Hindlimb muscle (tissue), 1 donor: ENCODE results near the gene HNRNPM. TPM values are rescaled to one million over a fixed set of nuclear protein-coding genes. Genes with fewer than 3 reads are reported as not detected.
"Not testable (repeated sequence)": the region's sequence is repeated elsewhere in the genome, so short reads cannot be mapped to it uniquely, and the experiment has no call there.

Experiments
- DNase-seq: peaks from one replicate; pipeline ENCODE4 v3.0.0-alpha.2; 2013
- polyA plus RNA-seq: library from polyadenylated mRNA; unstranded; fragments of 120-200 nt; gene quantifications from one replicate; pipeline ENCODE4 v1.2.1, GENCODE V29; 2013; ENCODE audit not compliant: insufficient read length

HNRNPM gene, protein sequence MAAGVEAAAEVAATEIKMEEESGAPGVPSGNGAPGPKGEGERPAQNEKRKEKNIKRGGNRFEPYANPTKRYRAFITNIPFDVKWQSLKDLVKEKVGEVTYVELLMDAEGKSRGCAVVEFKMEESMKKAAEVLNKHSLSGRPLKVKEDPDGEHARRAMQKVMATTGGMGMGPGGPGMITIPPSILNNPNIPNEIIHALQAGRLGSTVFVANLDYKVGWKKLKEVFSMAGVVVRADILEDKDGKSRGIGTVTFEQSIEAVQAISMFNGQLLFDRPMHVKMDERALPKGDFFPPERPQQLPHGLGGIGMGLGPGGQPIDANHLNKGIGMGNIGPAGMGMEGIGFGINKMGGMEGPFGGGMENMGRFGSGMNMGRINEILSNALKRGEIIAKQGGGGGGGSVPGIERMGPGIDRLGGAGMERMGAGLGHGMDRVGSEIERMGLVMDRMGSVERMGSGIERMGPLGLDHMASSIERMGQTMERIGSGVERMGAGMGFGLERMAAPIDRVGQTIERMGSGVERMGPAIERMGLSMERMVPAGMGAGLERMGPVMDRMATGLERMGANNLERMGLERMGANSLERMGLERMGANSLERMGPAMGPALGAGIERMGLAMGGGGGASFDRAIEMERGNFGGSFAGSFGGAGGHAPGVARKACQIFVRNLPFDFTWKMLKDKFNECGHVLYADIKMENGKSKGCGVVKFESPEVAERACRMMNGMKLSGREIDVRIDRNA
- polyA plus RNA-seq, result 198 TPM

DNA sequence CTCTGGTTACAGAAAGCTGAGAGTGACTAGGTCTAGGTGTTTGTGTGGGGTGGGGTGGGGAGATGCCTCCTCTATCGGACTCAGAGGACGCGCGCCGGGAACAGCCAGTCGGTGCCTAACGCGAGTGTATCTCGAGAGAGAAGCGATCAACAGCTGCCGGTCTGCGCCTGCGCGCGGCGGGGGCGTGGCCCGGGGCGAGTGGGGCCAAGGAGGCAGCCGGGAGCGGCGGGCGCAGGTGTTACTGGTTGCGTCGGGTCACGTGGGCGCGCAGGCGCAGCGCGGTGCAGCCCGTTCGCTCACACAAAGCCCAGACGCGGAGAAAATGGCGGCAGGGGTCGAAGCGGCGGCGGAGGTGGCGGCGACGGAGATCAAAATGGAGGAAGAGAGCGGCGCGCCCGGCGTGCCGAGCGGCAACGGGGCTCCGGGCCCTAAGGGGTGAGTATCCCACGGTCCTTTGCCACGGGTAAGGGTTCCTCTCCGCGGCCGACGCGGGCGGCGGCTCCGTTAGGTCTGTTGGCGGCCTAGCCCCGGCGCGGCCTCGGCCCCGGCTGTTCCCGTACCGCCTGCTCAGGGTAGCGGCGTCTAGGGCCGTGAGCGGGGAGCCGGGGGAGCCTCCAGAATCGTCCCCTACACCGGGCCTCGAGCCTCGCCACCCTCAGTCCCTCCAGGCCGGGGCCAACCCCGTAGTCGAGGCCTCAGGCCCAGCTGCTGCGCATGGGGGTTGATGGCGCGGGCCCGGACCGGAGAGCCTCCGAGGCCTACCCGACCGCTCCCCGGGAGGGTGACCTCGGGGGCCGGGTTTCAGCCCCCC is at the start of gene HNRNPM:
Gene HNRNPM, plus strand, starts transcription at position 299 of the 811 bp plus-strand sequence. Its CDS starts 24 bp downstream, at position 323.
- peak; percentile 99 for DNase-seq

DNA sequence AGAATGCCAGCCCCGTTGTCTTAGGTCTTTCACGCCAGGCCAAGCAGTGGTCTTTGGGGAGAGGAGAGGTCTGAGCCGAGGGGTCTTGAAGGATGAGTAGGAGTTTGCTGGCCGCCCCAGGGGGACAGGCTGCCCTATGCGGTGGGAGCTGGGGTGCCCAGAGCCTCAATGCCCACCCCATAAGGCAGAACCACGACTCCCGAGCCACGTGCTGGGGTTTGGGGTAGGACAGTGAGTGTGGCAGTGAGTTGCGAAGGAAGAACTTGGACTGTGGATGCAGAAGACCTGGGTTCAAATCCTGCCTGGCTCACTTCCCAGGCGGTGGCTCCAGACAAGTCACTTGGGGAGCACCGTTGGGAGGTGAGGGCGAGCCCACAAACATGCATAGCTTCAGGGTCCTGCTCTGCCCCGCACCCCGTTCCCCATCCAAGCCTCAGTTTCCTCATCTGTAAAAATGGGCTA is 49.1 kb upstream of the HNRNPM start:
- no peak for DNase-seq

DNA sequence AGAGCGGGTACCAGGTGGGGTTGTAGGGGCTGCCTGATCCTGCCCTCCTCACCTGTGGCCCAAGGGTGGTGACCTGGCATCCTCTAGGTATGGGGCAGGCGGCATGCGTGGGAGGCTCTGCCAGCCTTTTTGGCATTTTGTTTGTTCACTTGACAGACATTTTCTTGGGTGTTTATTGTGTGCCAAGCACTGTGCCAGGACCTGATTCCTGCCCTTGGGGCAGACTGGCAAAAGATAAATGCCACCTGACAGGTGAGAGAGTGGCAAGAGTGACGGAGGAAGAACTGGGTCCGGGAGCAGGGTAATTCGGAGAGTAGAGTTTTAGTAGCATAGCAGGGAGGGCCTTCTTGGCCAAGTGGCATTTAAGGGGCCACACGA is 48.6 kb upstream of the HNRNPM start:
- no peak for DNase-seq

DNA sequence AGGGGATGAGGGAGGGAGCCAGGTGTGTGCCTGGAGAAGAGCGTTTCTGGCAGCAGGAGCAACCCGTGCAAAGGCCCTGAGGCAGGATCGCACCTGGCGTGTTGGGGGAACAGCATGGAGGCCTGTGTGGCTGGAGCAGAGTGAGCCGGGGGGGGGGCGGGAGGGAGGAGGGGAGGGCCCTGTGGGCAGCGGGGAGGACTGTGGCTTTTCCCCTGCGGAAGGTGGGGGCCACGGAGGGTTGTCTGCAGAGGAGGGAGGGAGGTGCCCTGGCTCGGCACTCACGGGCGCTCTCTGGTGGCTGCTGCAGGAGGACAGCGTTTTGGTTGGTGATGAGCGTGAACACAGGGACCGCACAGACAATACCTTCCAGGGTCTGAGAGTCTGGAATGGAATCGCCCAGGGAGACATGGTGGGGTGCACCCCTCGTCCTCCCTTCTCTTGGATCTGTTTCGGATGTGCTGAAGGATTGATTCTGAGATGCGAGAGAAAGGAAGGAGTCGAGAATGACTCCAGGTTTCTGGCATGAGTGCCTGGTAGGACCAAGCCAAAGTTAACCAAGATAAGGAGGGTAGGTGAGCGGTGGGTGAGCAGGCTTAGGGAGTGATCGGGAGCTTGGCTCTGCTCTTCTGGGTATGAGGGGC is 48.1 kb upstream of the HNRNPM start:
- peak; percentile 41 for DNase-seq

DNA sequence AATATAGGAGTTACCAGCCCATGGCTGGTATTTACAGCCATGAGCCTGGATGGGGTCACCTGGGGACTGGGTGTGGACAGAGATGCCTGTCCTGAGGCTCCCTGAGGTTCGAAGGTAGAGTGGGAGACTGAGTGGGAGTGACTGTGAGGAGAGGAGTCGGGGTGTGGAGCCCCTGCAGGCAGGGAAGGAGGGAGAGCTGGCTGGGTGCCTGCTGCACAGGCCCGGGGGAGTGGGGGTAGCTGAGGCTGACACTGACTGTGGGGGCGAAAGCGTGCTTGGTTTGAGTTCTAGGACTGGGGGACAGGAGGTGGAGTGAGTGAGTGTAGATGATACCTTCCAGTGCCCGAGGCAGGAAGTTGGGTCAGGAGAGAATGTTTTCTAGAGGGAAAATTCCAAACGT is 47.5 kb upstream of the HNRNPM start:
- no peak for DNase-seq

DNA sequence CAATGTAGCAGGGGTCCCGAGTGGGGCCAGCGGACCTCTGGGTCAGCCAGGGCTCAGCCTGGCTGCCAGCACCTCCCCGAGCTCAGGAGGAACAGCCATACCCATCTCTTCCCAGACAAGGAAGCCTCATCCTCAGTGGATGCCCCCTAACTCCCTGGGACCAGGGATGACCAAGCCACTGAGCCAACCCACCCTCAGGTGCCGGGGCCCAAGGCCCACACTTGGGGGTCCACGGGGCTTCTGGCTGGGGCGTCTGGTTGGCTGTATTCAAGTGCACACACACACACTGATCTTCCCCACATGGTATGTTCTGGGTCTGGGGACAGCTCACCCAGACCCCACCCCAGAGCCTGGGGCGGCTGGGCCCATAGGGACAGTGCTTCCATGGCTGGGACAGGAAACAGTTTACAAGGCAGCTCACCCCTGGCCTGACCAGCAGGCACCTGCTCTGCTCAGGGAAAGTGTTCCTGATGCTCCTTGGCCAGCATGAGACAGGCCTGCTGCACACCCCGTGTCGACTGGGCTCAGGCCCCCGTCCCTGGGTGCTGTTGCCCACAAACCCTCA is 46.9 kb upstream of the HNRNPM start:
- DNase-seq, result no peak

DNA sequence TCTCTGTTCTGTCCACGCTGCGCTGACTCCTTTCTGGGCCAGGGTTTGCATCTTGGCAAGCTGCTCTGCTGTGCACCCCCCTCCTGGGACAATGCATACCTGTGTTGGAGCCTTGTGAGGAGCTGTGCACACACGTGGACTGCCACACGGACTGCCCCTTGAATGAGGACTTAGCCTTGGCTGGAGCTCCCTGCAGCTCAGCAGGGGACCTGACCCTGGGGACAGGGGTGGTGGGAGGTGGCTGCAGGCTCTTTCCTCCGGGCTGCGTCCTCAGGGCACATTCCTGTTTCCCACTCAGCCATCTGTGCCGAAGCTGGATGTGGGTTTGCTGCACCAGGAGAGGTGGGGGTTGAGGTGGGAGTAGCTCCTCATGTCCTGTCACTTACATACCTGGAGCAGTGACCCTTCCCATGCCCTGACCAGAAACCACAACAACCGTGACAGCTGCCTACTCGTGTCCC is 46.4 kb upstream of the HNRNPM start:
- no peak for DNase-seq

DNA sequence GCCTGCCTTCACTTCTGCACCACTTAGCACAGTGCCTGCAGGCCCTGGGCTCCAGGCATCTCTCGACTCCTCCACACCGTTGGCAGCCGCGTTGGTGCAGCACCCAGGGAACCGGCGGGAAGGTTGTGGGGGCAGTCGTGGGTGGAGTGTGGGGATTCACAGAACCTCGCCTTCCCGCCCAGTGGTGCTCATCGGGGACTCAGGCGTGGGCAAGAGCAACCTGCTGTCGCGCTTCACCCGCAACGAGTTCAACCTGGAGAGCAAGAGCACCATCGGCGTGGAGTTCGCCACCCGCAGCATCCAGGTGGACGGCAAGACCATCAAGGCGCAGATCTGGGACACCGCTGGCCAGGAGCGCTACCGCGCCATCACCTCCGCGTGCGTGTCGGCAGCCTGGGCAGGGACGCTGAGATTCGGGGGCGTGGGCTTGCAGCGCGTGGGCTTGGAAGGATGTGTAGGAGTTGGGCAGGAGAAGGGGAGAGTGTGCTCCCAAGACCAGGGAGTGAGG is 45.0 kb upstream of the HNRNPM start:
- DNase-seq, result no peak

DNA sequence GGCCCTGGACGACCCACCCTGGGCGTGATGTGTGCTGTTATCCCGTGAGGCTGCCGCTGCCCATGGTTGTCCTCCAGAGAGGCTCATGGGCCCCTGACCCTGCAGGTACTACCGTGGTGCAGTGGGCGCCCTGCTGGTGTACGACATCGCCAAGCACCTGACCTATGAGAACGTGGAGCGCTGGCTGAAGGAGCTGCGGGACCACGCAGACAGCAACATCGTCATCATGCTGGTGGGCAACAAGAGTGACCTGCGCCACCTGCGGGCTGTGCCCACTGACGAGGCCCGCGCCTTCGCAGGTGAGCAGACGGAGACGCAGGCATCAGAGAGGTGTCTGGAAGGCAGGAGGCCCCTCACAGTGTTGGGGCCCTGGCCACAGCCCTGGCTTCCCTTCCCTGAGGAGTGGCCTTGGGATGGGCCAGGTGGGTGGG is 42.8 kb upstream of the HNRNPM start:
- no peak for DNase-seq

DNA sequence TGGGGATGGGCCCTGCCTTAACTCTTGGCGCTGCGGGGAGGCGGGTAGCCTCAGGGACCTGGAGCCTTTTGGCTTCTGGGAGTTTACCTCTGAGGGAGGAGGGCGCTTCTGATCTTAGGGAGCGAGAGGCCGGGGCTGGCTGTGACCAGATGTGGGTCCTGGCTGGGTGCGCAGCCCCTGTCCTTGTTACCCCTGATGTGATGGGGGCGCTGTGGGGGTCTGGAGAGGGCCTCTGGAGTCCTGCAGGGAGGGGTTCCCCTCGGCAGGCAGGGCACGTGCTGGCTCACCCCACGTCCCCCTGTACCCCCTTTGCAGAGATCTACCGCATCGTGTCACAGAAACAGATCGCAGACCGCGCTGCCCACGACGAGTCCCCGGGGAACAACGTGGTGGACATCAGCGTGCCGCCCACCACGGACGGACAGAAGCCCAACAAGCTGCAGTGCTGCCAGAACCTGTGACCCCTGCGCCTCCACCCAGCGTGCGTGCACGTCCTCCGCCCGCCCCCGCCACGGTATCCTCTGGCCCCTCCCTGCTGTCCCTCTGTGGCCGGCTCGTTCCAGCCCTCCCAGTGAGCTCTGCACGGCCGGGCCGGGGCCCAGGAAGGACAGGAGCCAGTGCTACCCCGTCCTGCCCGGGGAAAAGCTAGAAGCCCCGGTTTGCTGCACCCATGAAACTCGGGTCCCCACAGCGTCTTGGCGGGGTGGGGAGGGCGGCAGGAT is 41.5 kb upstream of the HNRNPM start:
- no peak for DNase-seq

DNA sequence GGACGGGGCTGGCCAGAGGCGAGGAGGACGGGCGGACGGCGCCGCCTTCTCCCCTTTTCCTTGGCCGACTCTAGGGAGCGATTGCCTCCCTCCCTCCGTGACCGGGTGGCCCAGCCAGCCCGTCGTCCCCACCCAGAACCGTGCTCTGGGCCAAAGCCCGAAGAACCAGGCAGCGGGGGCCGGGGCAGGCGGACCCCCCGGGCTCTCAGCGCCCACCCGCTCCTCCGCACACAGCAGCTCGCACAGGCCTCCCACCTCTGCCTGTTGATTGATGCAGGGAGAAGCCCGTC is 41.0 kb upstream of the HNRNPM start:
- DNase-seq, result no peak

DNA sequence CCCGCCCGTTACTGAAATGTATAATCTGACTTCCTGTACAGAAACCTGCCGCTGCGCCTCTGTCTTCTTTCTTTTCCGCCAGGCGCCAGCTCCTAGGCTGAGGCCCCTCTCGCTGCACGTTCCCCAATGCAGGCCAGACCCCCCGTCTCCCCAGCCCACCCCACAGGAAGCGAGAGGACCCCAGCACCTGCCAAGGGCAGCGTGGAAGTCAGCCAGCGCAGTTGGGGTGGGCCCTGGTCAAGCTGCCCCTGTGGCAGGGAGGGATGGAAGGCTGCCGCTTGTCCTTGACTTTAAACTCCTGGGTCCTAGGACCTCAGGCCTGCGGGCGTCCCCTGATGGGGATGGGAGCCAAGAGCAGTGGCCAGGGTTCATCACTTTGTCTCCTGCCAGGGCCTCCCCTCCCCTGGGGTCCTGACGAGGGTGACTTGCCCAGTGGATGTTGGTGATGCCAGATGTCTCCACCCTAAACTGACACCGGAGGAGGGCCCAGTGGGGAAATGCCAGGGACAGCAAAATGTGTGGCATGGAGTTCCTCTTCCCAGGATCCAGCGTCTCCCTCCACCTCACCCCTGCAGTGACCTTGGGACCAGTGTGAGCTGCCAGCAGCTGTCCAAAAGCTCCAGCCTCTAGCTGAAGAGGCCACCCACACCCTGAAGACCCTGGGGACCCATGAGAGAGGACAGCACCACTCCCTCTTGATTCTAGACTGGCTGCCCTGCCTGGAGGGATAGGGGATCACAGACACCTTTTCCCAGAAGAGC is 40.2 kb upstream of the HNRNPM start:
- DNase-seq, result no peak

DNA sequence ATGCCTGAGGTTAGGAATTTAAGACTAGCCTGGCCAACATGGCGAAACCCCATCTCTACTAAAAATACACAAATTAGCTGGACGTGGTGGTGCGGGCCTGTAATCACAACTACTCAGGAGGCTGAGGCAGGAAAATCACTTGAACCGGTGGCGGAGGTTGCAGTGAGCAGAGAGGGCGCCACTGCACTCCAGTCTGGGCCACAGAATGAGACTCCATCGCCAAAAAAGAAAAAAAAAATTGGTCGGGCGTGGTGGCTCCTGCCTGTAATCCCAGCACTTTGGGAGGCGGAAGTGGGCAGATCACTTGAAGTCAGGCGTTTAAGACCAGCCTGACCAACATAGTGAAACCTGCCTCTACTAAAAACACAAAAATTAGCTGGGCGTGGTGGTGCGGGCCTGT is 34.1 kb upstream of the HNRNPM start:
- not testable (repeated sequence) for DNase-seq

DNA sequence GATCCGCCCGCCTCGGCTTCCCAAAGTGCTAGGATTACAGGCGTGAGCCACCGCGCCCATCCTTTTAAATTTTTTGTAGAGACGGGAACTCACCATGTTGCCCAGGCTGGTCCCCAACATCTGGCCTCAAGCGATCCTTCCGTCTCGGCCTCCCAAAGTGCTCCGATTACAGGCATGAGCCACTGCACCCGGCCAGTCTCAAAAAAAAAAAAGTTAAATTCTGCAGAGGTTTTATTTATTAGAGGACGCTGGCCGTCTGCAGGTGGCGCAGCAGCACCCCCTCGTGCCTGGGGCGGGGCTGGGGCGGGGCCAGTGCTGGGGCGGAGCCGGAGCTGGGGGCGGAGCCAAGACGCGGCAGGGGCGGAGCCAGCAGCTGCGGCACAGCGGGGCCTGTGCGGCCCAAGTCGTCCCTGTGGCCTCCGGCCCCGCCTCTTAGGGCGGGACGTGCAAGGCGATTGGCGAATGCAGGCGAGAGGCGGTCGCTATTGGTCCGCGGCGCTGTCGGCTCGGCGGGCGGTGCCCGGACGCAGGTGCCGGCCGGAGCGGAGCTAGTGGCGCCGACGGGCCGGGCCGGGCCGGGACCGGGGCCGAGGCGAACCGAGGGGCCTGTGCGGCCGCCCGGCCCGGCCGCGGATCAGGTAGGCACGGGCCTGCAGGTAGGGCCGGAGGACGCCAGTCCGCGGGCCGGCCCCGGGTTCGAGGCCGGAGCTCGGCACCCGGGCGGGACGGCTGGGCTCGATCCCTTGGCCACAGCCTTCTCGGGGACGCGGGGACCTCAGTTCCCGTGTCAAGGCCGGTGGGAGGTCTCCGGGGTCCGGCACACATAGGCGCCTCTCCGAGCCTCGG is 31.8 kb upstream of the HNRNPM start, which contains the start of gene MARCHF2:
Gene MARCHF2, plus strand, starts transcription at position 523 of the 846 bp plus-strand sequence. CDS start 8,536 bp downstream, outside the sequence.
- DNase-seq, result peak; percentile 97

DNA sequence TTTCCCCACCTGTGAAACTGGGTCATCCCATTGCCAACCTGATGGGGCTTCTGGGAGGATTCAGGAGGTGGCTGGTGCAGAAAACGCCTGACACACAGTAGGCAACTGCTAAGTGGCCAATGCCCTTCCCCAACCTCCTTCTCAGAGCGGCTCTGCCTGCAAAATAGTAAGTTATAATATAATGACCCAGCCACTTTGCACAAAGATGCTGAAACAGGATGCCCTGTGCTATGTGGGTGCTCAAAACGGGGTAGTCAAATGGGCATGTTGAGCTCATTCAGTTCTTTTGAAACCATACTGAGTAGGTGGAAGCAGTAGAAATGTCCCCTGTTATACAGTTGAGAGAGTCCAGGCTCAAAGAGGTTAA is 31.2 kb upstream of the HNRNPM start:
- DNase-seq, result no peak

DNA sequence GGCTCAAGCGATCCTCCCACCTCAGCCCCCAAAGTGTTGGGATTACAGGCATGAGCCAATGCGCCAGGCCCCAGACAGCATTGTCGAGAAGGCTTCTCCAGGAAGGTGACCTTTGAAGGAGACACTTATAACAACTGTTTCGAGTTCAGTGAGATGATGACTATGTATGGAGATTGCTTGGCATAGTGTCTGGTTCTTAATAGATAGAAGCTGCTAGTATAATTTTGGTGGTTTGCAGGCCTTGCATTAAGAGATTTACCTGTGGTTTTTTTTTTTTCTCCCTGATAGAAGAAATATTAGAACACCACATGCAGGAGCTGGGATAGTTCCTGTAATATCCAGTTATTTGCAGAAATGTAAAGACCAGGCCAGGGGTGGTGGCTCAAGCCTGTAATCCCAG is 28.0 kb upstream of the HNRNPM start:
- no peak for DNase-seq

DNA sequence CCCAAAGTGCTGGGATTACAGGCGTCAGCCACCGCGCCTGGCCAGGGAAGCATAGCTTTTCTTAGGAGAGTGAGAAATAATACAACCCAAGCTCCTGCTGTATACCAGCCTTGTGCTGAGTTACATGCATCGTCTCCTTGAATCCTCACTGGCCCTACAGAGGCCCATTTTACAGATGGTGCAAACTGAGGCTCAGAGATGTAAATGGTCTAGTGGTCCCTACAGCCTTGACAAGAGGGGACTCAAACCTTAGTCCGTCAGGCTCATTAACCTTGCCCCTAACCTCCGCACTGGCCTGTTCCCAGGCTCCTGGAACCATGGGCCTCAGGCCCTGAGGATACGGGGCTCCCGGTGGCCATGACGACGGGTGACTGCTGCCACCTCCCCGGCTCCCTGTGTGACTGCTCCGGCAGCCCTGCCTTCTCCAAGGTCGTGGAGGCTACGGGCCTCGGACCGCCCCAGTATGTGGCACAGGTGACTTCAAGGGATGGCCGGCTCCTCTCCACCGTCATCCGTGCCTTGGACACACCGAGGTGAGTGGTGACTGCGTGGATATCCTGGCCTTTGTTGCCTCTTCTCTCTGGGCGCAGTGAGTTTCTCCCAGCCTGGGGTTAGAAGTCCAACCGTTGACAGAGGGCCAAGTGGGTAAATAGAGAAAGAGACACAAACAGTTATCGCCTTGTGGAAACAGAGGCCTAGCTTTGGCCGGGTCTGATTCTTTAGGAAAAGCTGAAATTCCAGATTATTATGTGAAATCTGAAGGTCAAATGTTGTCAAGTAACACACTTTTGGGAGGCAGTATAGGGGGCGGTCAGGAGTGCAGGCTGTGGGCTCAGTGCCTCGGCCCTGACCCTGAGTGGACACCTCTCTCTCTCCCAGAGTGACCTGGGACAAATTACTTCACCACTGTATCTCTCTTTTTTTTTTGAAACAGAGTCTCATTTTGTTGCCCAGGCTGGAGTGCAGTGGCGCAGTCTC is 23.0 kb upstream of the HNRNPM start:
- DNase-seq, result no peak

DNA sequence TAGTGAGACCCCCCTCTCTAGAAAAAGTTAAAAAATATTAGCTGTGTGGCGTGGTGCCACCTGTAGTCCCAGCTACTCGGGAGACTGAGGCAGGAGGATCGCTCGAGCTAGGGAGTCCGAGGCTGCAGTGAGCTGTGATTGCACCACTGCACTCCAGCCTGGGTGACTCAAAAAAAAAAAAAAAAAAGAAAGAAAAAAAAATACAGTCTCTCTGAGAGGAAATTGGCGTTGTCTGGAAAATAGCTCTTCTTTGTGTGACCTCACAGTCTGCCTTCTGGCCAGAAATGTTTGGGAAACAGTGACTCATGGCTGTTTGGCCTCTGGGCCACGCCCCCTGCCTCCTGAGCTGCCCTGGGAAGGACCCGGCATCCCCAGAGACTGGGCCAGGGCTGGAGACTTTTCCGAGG is 21.0 kb upstream of the HNRNPM start:
- DNase-seq, result peak; percentile 94
